ENCODE data around the gene RGP1.
A peak's percentile ranks its signal among the peaks of the same experiment; 100 is the strongest.

Gene RGP1

DNA sequence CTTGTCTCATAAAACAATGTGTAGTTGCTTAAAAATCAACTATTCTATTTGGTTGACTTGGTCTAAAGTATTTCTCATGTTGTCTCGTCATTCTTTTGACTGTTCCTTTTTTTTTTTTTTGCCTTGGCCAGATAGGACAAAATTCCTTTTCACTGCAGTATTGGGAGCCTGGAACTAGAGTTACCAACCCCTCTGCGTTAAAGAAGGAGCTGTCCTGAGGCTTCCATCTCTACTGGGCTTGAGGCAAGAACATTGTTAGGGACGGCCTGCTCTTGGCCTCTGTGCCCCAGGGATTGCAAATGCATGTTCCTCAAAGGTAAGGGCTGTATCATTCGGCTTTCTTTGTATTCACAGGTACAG lies 40.9 kb downstream of the RGP1 start (continued):
- TF ChIP-seq, protein P1, sequence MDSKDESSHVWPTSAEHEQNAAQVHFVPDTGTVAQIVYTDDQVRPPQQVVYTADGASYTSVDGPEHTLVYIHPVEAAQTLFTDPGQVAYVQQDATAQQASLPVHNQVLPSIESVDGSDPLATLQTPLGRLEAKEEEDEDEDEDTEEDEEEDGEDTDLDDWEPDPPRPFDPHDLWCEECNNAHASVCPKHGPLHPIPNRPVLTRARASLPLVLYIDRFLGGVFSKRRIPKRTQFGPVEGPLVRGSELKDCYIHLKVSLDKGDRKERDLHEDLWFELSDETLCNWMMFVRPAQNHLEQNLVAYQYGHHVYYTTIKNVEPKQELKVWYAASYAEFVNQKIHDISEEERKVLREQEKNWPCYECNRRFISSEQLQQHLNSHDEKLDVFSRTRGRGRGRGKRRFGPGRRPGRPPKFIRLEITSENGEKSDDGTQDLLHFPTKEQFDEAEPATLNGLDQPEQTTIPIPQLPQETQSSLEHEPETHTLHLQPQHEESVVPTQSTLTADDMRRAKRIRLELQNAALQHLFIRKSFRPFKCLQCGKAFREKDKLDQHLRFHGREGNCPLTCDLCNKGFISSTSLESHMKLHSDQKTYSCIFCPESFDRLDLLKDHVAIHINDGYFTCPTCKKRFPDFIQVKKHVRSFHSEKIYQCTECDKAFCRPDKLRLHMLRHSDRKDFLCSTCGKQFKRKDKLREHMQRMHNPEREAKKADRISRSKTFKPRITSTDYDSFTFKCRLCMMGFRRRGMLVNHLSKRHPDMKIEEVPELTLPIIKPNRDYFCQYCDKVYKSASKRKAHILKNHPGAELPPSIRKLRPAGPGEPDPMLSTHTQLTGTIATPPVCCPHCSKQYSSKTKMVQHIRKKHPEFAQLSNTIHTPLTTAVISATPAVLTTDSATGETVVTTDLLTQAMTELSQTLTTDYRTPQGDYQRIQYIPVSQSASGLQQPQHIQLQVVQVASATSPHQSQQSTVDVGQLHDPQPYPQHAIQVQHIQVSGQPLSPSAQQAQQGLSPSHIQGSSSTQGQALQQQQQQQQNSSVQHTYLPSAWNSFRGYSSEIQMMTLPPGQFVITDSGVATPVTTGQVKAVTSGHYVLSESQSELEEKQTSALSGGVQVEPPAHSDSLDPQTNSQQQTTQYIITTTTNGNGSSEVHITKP (tag by site-specific recombination; IDR thresholded peaks at IDR 0.05) = no peak

DNA sequence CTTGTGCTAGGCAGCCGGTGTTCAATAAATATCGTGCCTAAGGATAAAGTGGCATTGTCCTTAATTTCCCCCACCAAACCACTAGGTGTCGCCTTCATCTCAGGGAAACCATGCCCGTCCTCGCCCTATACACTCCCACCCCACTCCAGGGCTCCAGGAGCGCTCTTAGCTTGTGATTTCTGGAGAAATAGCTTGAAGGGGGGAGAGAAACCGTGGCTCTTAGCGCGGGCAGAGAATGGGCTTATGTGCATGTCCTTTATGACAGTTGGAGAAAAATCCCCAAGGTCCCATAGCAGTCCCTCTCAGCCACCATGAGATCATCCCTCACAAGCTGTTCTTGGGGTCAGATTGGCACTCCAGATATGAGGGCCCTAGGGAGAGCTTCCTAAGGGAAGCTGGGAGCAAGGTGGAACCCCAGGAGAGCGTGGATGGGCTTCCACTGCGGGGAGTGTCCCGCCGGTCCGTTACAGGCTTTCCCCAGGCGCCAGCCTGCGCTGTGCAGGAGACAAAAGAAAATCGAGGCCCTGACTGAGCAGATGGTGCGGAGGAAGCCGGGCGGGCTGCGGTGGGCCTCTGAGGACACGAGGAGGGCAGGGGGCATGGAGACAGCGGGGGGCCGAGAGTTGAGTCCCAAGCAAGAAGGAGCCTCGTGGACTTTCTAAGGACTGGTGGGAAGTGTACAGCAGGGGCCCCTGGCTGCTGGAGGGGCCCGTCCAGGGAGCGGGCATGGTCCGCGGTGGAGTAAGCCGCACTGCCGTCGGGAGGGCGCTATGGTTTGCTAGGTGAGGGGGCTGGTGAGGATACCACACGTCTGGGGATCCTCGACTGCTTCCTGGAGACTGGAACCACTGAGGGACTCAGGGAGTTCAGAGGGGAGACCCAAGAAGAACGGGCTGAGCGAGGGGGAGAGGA lies 41.6 kb downstream of the RGP1 start:
- Histone ChIP-seq H3K4me3 (ENCODE audit: low read depth, low read length) (no peak overlapping the region), H3K4me1 (ENCODE audit: control insufficient read depth, insufficient read depth, low read length) (no peaks in the 10 kb centered on the region), H3K36me3 (ENCODE audit: control insufficient read depth in 2 of 2, insufficient read depth in 1 of 2, low read length in 2 of 2) (peaks cover 0 to 9% of the 10 kb centered on the region in 2 experiments; a peak in 2 of 3 replicates), H3K27ac (ENCODE audit: extremely low read depth, low read depth, low read length) (no peak overlapping the region), H3K9me3 (ENCODE audit: control insufficient read depth, insufficient read depth, low read depth, low read length) (no peaks in the 10 kb centered on the region)
- ChIA-PET CTCF (interaction anchor here (0.5 to 4.7 kb wide), 60 partner anchors 8 to 1403 kb away, joined by 3 to 120 read pairs (median 6); partner anchors contain the start of genes FAM221B, HINT2, HRCT1 and SPAG8), POLR2A (interaction anchor here (0.7 to 1.4 kb wide), 3 partner anchors 24 to 115 kb away, joined by 3 to 11 read pairs (median 5); partner anchors contain the start of genes HINT2 and HRCT1)
- TF ChIP-seq ZNF2 (tag by site-specific recombination; IDR thresholded peaks at IDR 0.05) = peak; percentile 95
- peak; percentile 56 for TF ChIP-seq ZIC2 (tag by site-specific recombination; IDR thresholded peaks at IDR 0.05)
- TF ChIP-seq ZNF623 (tag by site-specific recombination; IDR thresholded peaks at IDR 0.05) = 0 out of 2 replicates have a peak, but pooled peaks have one; percentile 7
- TF ChIP-seq ZNF530 (tag by site-specific recombination; IDR thresholded peaks at IDR 0.05; ENCODE audit: low read depth) = no peak
- TF ChIP-seq, protein P2, sequence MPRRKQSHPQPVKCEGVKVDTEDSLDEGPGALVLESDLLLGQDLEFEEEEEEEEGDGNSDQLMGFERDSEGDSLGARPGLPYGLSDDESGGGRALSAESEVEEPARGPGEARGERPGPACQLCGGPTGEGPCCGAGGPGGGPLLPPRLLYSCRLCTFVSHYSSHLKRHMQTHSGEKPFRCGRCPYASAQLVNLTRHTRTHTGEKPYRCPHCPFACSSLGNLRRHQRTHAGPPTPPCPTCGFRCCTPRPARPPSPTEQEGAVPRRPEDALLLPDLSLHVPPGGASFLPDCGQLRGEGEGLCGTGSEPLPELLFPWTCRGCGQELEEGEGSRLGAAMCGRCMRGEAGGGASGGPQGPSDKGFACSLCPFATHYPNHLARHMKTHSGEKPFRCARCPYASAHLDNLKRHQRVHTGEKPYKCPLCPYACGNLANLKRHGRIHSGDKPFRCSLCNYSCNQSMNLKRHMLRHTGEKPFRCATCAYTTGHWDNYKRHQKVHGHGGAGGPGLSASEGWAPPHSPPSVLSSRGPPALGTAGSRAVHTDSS (tag by site-specific recombination; IDR thresholded peaks at IDR 0.05) = no peak
- TF ChIP-seq SCRT2 (tag by site-specific recombination; IDR thresholded peaks at IDR 0.05) = no peak
- TF ChIP-seq, protein P3, sequence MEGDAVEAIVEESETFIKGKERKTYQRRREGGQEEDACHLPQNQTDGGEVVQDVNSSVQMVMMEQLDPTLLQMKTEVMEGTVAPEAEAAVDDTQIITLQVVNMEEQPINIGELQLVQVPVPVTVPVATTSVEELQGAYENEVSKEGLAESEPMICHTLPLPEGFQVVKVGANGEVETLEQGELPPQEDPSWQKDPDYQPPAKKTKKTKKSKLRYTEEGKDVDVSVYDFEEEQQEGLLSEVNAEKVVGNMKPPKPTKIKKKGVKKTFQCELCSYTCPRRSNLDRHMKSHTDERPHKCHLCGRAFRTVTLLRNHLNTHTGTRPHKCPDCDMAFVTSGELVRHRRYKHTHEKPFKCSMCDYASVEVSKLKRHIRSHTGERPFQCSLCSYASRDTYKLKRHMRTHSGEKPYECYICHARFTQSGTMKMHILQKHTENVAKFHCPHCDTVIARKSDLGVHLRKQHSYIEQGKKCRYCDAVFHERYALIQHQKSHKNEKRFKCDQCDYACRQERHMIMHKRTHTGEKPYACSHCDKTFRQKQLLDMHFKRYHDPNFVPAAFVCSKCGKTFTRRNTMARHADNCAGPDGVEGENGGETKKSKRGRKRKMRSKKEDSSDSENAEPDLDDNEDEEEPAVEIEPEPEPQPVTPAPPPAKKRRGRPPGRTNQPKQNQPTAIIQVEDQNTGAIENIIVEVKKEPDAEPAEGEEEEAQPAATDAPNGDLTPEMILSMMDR (tag by site-specific recombination; IDR thresholded peaks at IDR 0.05) = peak; percentile 82
- no peak for TF ChIP-seq ZNF114 (tag by site-specific recombination; IDR thresholded peaks at IDR 0.05)
- TF ChIP-seq ZNF571 (tag by site-specific recombination; IDR thresholded peaks at IDR 0.05) = no peak
- TF ChIP-seq ZNF654 (tag by site-specific recombination; IDR thresholded peaks at IDR 0.05; ENCODE audit: low read depth) = peak; percentile 94
- no peak for TF ChIP-seq SETDB1 (IDR thresholded peaks at IDR 0.05; ENCODE audit: insufficient read length, low read length)
- TF ChIP-seq SP7 (tag by site-specific recombination; IDR thresholded peaks at IDR 0.05) = 0 out of 2 replicates have a peak, but pooled peaks have one; percentile 16
- TF ChIP-seq, protein P4, sequence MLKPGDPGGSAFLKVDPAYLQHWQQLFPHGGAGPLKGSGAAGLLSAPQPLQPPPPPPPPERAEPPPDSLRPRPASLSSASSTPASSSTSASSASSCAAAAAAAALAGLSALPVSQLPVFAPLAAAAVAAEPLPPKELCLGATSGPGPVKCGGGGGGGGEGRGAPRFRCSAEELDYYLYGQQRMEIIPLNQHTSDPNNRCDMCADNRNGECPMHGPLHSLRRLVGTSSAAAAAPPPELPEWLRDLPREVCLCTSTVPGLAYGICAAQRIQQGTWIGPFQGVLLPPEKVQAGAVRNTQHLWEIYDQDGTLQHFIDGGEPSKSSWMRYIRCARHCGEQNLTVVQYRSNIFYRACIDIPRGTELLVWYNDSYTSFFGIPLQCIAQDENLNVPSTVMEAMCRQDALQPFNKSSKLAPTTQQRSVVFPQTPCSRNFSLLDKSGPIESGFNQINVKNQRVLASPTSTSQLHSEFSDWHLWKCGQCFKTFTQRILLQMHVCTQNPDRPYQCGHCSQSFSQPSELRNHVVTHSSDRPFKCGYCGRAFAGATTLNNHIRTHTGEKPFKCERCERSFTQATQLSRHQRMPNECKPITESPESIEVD (tag by site-specific recombination; IDR thresholded peaks at IDR 0.05) = no peak
- TF ChIP-seq ZBTB8A (tag by site-specific recombination; IDR thresholded peaks at IDR 0.05) = no peak

Data from HEK293 (cell line).